Measurements from ENCODE around the gene NYAP2.

NYAP2 gene

GRCh38 chr2:225468131-225468530 is 68.6 kb downstream of the NYAP2 start:
- Histone ChIP-seq H4K20me1 (ENCODE audit: insufficient read depth, low read length, poor library complexity, severe bottlenecking) (no peaks in the 10 kb centered on the region), H3K9me3 (ENCODE audit: insufficient read depth, low read depth, low read length) (no peaks in the 10 kb centered on the region), H3K27me3 (ENCODE audit: insufficient read depth, low read length, poor library complexity, severe bottlenecking) (no peaks in the 10 kb centered on the region), H3K9me2 (replicated peaks; ENCODE audit: low read depth, low read length) (no peaks in the 10 kb centered on the region), H3K4me1 (ENCODE audit: insufficient read depth, low read length, poor library complexity, severe bottlenecking) (no peaks in the 10 kb centered on the region), H3K79me2 (ENCODE audit: insufficient read depth, low read length) (no peaks in the 10 kb centered on the region), H3K36me3 (ENCODE audit: insufficient read depth, low read length) (no peaks in the 10 kb centered on the region), H3K4me3 (ENCODE audit: low read length, poor library complexity, severe bottlenecking) (no peak overlapping the region), H3F3A (ENCODE audit: low read depth) (no peaks in the 10 kb centered on the region), H3K4me2 (ENCODE audit: low read depth, low read length, poor library complexity, severe bottlenecking) (no peak overlapping the region), H2AFZ (ENCODE audit: low read length) (no peak overlapping the region), H3K9ac (ENCODE audit: low read depth, low read length, poor library complexity, severe bottlenecking) (no peak overlapping the region)
- TF ChIP-seq EZH2phosphoT487 (IDR thresholded peaks at IDR 0.05; ENCODE audit: borderline replicate concordance) (no peak), CTCF (conservative IDR thresholded peaks at IDR 0.05; ENCODE audit: low read length) (no peak)

- Histone ChIP-seq H3K4me1 (ENCODE audit: insufficient read depth, low read length, poor library complexity, severe bottlenecking) (no peaks in the 10 kb centered on the region), H3K9me3 (ENCODE audit: insufficient read depth, low read depth, low read length) (no peaks in the 10 kb centered on the region), H3K9ac (ENCODE audit: low read depth, low read length, poor library complexity, severe bottlenecking) (no peak overlapping the region), H3K4me2 (ENCODE audit: low read depth, low read length, poor library complexity, severe bottlenecking) (no peak overlapping the region), H2AFZ (ENCODE audit: low read length) (no peak overlapping the region), H3F3A (ENCODE audit: low read depth) (no peaks in the 10 kb centered on the region), H4K20me1 (ENCODE audit: insufficient read depth, low read length, poor library complexity, severe bottlenecking) (no peaks in the 10 kb centered on the region), H3K36me3 (ENCODE audit: insufficient read depth, low read length) (no peaks in the 10 kb centered on the region), H3K27me3 (ENCODE audit: insufficient read depth, low read length, poor library complexity, severe bottlenecking) (no peaks in the 10 kb centered on the region), H3K9me2 (replicated peaks; ENCODE audit: low read depth, low read length) (no peaks in the 10 kb centered on the region), H3K79me2 (ENCODE audit: insufficient read depth, low read length) (no peaks in the 10 kb centered on the region), H3K4me3 (ENCODE audit: low read length, poor library complexity, severe bottlenecking) (no peak overlapping the region)
- TF ChIP-seq EZH2phosphoT487 (IDR thresholded peaks at IDR 0.05; ENCODE audit: borderline replicate concordance) (no peak), CTCF (conservative IDR thresholded peaks at IDR 0.05; ENCODE audit: low read length) (no peak)
Measured at GRCh38 chr2:225471039-225471438, 71.5 kb downstream of the NYAP2 start.

- Histone ChIP-seq H3K9ac (ENCODE audit: low read depth, low read length, poor library complexity, severe bottlenecking) (no peak overlapping the region), H3K27me3 (ENCODE audit: insufficient read depth, low read length, poor library complexity, severe bottlenecking) (no peaks in the 10 kb centered on the region), H3K4me3 (ENCODE audit: low read length, poor library complexity, severe bottlenecking) (no peak overlapping the region), H2AFZ (ENCODE audit: low read length) (no peak overlapping the region), H3K9me2 (replicated peaks; ENCODE audit: low read depth, low read length) (no peaks in the 10 kb centered on the region), H3F3A (ENCODE audit: low read depth) (no peaks in the 10 kb centered on the region), H3K9me3 (ENCODE audit: insufficient read depth, low read depth, low read length) (no peaks in the 10 kb centered on the region), H3K4me2 (ENCODE audit: low read depth, low read length, poor library complexity, severe bottlenecking) (no peak overlapping the region), H3K79me2 (ENCODE audit: insufficient read depth, low read length) (no peaks in the 10 kb centered on the region), H3K4me1 (ENCODE audit: insufficient read depth, low read length, poor library complexity, severe bottlenecking) (no peaks in the 10 kb centered on the region), H3K36me3 (ENCODE audit: insufficient read depth, low read length) (no peaks in the 10 kb centered on the region), H4K20me1 (ENCODE audit: insufficient read depth, low read length, poor library complexity, severe bottlenecking) (no peaks in the 10 kb centered on the region)
- TF ChIP-seq EZH2phosphoT487 (IDR thresholded peaks at IDR 0.05; ENCODE audit: borderline replicate concordance) (no peak), CTCF (conservative IDR thresholded peaks at IDR 0.05; ENCODE audit: low read length) (no peak)
Measured at GRCh38 chr2:225471482-225471881, 72.0 kb downstream of the NYAP2 start.
